ENCODE data around the gene CALML6. TPM values are rescaled to one million over a fixed set of nuclear protein-coding genes. Genes with fewer than 3 reads are reported as not detected.

CALML6 gene
- total RNA-seq, 1 experiment from 2014 or later = 1.5 TPM

- POLR2A ChIA-PET = interaction anchor here (0.5 kb wide), 1 partner anchor 252 kb away, joined by 4 read pairs; no protein-coding TSS in a partner anchor
- in situ Hi-C loops (cut with HindIII; ENCODE audit: low pct_unique_long_range_greater_than_20kb, low sequenced_read_pairs) = no loop called here
Observed at GRCh38 chr1:1955621-1956094, 40.6 kb downstream of the CALML6 start.

GRCh38 chr1:1956101-1956500, 41.0 kb downstream of the CALML6 start:
- H3K27ac ChIP-seq (ENCODE audit: low read length) = no peak overlapping the region
- ATAC-seq (no peak), DNase-seq (ENCODE audit: low read depth, low spot score) (no peak)
- intact Hi-C loops (cut with micrococcal nuclease; ENCODE audit: unreplicated experiment) (no loop called here), in situ Hi-C loops (cut with HindIII; ENCODE audit: low pct_unique_long_range_greater_than_20kb, low sequenced_read_pairs) (no loop called here)
- ChIA-PET CTCF (interaction anchor here (0.6 kb wide), 2 partner anchors 59 to 60 kb away, joined by 3 to 6 read pairs; no protein-coding TSS in a partner anchor), POLR2A (interaction anchor here (0.5 kb wide), 1 partner anchor 252 kb away, joined by 4 read pairs; no protein-coding TSS in a partner anchor)
- peaks cover 10% of the 10 kb centered on the region for H3K4me1 ChIP-seq (ENCODE audit: control insufficient read depth, insufficient read depth, low read length)
- H3K9me3 ChIP-seq (ENCODE audit: control insufficient read depth, insufficient read depth, low read depth, low read length) = no peaks in the 10 kb centered on the region
- TF ChIP-seq, protein P1, sequence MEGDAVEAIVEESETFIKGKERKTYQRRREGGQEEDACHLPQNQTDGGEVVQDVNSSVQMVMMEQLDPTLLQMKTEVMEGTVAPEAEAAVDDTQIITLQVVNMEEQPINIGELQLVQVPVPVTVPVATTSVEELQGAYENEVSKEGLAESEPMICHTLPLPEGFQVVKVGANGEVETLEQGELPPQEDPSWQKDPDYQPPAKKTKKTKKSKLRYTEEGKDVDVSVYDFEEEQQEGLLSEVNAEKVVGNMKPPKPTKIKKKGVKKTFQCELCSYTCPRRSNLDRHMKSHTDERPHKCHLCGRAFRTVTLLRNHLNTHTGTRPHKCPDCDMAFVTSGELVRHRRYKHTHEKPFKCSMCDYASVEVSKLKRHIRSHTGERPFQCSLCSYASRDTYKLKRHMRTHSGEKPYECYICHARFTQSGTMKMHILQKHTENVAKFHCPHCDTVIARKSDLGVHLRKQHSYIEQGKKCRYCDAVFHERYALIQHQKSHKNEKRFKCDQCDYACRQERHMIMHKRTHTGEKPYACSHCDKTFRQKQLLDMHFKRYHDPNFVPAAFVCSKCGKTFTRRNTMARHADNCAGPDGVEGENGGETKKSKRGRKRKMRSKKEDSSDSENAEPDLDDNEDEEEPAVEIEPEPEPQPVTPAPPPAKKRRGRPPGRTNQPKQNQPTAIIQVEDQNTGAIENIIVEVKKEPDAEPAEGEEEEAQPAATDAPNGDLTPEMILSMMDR (IDR thresholded peaks at IDR 0.05) = no peak
- TF ChIP-seq REST (IDR thresholded peaks at IDR 0.05; ENCODE audit: insufficient read depth in 1 of 2, low read depth in 2 of 2, low read length in 1 of 2) = no peak
- no peak for TF ChIP-seq POLR2AphosphoS5 (IDR thresholded peaks at IDR 0.05; ENCODE audit: low read depth, low read length)
- TF ChIP-seq SIN3A (IDR thresholded peaks at IDR 0.05; ENCODE audit: borderline replicate concordance, insufficient read depth, low read depth, low read length) = no peak
- no peak for TF ChIP-seq TCF7L2 (IDR thresholded peaks at IDR 0.05; ENCODE audit: low read depth, low read length)
- H3K27me3 ChIP-seq (ENCODE audit: control insufficient read depth, insufficient read depth, low read length) = no peaks in the 10 kb centered on the region
- BruUV-seq (replicated peaks) = no TSS peak
- H3K4me3 ChIP-seq (ENCODE audit: low read depth in 2 of 2, low read length in 2 of 2) = no peak overlapping the region
- H3K36me3 ChIP-seq (ENCODE audit: control insufficient read depth, insufficient read depth, low read length) = no peaks in the 10 kb centered on the region

More at GRCh38 chr1:1955621-1956094, 40.6 kb downstream of the CALML6 start:
- intact Hi-C loops (cut with micrococcal nuclease; ENCODE audit: unreplicated experiment) = no loop called here
- Histone ChIP-seq H3K36me3 (ENCODE audit: control insufficient read depth, insufficient read depth, low read length) (no peaks in the 10 kb centered on the region), H3K27me3 (ENCODE audit: control insufficient read depth, insufficient read depth, low read length) (no peaks in the 10 kb centered on the region), H3K9me3 (ENCODE audit: control insufficient read depth, insufficient read depth, low read depth, low read length) (no peaks in the 10 kb centered on the region), H3K4me3 (ENCODE audit: low read depth in 2 of 2, low read length in 2 of 2) (no peak overlapping the region), H3K4me1 (ENCODE audit: control insufficient read depth, insufficient read depth, low read length) (peaks cover 7% of the 10 kb centered on the region), H3K27ac (ENCODE audit: low read length) (no peak overlapping the region)
- ATAC-seq = no peak
- no peak for DNase-seq (ENCODE audit: low read depth, low spot score)
- TF ChIP-seq REST (IDR thresholded peaks at IDR 0.05; ENCODE audit: insufficient read depth in 1 of 2, low read depth in 2 of 2, low read length in 1 of 2) (no peak), POLR2AphosphoS5 (IDR thresholded peaks at IDR 0.05; ENCODE audit: low read depth, low read length) (no peak), TCF7L2 (IDR thresholded peaks at IDR 0.05; ENCODE audit: low read depth, low read length) (no peak), SIN3A (IDR thresholded peaks at IDR 0.05; ENCODE audit: borderline replicate concordance, insufficient read depth, low read depth, low read length) (no peak)
- TF ChIP-seq, protein P1 (IDR thresholded peaks at IDR 0.05) = no peak
- no TSS peak for BruUV-seq (replicated peaks)
- CTCF ChIA-PET = interaction anchor here (0.6 kb wide), 2 partner anchors 58 to 59 kb away, joined by 3 to 6 read pairs; no protein-coding TSS in a partner anchor
